ENCODE results near the gene GIPC2.

DNA sequence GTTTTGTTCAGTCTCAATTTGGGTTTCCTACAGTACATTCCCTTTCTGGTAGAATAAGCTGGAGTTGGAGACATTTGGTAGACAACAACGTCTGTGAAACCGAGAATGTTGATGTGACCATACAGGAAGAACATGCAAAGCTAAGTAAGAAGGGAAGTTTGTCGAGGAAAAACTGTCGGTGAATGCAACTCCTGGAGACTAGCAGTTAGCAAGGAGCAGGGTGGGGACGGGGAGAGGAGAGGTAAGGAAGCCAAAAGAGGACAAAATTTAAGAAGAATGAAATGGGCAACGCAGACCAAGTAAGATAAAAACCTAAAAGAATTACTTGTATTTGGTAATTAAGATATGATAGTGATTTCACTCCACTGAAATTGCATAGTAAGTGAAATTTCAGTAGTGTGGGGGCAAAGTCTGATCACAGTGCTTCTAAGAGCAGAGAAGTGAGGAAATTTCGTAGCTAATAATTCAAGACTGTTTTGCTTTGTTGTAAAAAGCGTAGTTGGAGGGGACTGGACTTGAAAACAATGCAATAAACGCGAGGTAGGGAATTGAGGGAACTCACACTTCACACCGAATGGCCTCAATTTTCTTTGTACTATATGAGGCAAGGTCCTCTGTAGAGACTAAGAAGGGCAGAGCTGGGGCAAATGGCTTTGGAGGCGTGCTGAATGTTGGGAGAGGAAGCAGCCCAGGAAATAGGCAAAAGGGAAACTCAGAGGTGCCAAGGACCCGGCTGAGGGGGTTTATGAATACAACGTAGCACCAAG is 787 bp upstream of the GIPC2 start:
- TF ChIP-seq, protein P1, sequence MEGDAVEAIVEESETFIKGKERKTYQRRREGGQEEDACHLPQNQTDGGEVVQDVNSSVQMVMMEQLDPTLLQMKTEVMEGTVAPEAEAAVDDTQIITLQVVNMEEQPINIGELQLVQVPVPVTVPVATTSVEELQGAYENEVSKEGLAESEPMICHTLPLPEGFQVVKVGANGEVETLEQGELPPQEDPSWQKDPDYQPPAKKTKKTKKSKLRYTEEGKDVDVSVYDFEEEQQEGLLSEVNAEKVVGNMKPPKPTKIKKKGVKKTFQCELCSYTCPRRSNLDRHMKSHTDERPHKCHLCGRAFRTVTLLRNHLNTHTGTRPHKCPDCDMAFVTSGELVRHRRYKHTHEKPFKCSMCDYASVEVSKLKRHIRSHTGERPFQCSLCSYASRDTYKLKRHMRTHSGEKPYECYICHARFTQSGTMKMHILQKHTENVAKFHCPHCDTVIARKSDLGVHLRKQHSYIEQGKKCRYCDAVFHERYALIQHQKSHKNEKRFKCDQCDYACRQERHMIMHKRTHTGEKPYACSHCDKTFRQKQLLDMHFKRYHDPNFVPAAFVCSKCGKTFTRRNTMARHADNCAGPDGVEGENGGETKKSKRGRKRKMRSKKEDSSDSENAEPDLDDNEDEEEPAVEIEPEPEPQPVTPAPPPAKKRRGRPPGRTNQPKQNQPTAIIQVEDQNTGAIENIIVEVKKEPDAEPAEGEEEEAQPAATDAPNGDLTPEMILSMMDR (IDR thresholded peaks at IDR 0.05), result no peak
- TF ChIP-seq POLR2A (IDR thresholded peaks at IDR 0.05), result no peak

Data from heart left ventricle (tissue), 13 donors.